Transverse colon (tissue), 4 donors: ENCODE data around the gene LRP2. TPM values are rescaled to one million over a fixed set of nuclear protein-coding genes. Genes with fewer than 3 reads are reported as not detected.

Experiments
- DNase-seq: peaks from one replicate; pipeline ENCODE4 v3.0.0-alpha.2; 2019
- H3K27ac ChIP-seq, 4 donors: fragments of 200-600 bp; sonication (generic); 2 replicates each; pipeline ENCODE4 v1.5.1; 2016 to 2018; ENCODE audit warnings: inconsistent platforms in 4 of 4
- H3K27me3 ChIP-seq: fragments of 200-600 bp; sonication (generic); 2 replicates; pipeline ENCODE4 v1.5.1; 2017; ENCODE audit warnings: inconsistent platforms
- H3K36me3 ChIP-seq, 4 donors: fragments of 200-600 bp; sonication (generic); 2 replicates each; pipeline ENCODE4 v1.5.1; 2017 to 2019; ENCODE audit warnings: inconsistent platforms in 4 of 4
- H3K4me1 ChIP-seq, 4 donors: fragments of 200-600 bp; sonication (generic); 2 replicates each; pipeline ENCODE4 v1.5.1; 2017 to 2020; ENCODE audit warnings: inconsistent platforms in 4 of 4
- H3K4me3 ChIP-seq, 4 donors: fragments of 200-600 bp; sonication (generic); 1 replicate in 1 of 4; 2 replicates in 3 of 4; pipeline versions ENCODE4 v1.5.1 to v1.6.1; 2017 to 2019; ENCODE audit warnings: inconsistent platforms in 4 of 4
- H3K9me3 ChIP-seq, 2 donors: fragments of 200-600 bp; sonication (generic); 2 replicates each; pipeline ENCODE4 v1.5.1; 2017 to 2019; ENCODE audit warnings: inconsistent platforms in 2 of 2
- EP300 ChIP-seq: sonication (generic); formaldehyde crosslinking; IDR thresholded peaks from one replicate; pipeline ENCODE4 v1.6.1; 2017; ENCODE audit warnings: antibody characterized with exemption, low read depth
- POLR2A ChIP-seq: fragments of 450-650 bp; IDR thresholded peaks from one replicate; pipeline ENCODE4 v1.6.1; 2016; ENCODE audit warnings: antibody characterized with exemption, mild to moderate bottlenecking, moderate library complexity
- POLR2AphosphoS5 ChIP-seq, 3 donors: sonication (generic); formaldehyde crosslinking; IDR thresholded peaks; one replicate each; pipeline ENCODE4 v1.6.1; 2016; ENCODE audit warnings: antibody characterized with exemption in 3 of 3
- WGBS, 2 donors: methylation state at CpG; one replicate each; pipeline ENCODE4 v1.1.5; 2018; ENCODE audit warnings: low coverage in 1 of 2; 5-methylcytosine and 5-hydroxymethylcytosine counted together
- in situ Hi-C, 4 donors: fragments of 200-750 bp; cut with MboI; loops; one replicate each; pipeline versions ENCODE4 v1.15.0 to v1.15.1; 2017; ENCODE audit warnings: low sequenced_read_pairs in 3 of 4, low pct_ligation_motif_present in 1 of 4, low pct_unique_long_range_greater_than_20kb in 1 of 4
- intact Hi-C: fragments of 100-400 bp; cut with DNase I; formaldehyde crosslinking; loops from one replicate; pipeline ENCODE4 v1.15.1; 2023; ENCODE audit warnings: low total_unique reads
- total RNA-seq, 4 donors: library from RNA; depleted of rRNA; stranded (reverse); fragments of >200 nt; gene quantifications; one replicate each; pipeline ENCODE4 v1.1.0, GENCODE V29; 2016
- TF ChIP-seq, protein P1 (sequence below), 5 experiments: fragments of 200-600 bp in 3 of 5; fragments of 450-650 bp in 2 of 5; sonication (generic) in 3 of 5; IDR thresholded peaks; 1 replicate in 2 of 5; 2 replicates in 3 of 5; pipeline ENCODE4 v1.5.1; 2016 to 2017; ENCODE audit warnings: antibody characterized with exemption in 5 of 5, inconsistent platforms in 3 of 5, mild to moderate bottlenecking in 2 of 5, moderate library complexity in 1 of 5

The LRP2 gene
- total RNA-seq, 4 donors from 2014 or later, result not detected

DNA sequence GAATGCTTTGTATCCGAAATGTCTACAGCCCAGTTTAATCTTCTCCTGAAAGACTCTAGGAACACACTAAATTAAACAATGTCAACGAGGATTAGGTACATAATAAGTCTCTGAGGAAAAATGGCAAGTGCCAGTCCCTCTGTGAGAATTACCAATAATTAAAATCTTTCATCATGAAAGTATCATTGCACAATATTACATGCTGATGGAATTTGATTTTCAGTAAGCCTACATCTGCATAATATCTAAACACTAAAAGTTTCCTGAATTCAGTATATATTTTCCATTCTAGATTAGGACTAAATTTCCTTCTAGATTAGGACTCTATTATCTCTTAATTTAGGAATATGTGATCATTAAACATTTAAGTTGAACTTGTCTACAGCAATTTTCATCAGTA, 132.1 kb downstream of the LRP2 start:
- Histone ChIP-seq H3K4me3 (no peak overlapping the region), H3K4me1 (no peaks in the 10 kb centered on the region), H3K9me3 (no peaks in the 10 kb centered on the region), H3K27me3 (no peaks in the 10 kb centered on the region), H3K36me3 (no peaks in the 10 kb centered on the region), H3K27ac (no peak overlapping the region)
- TF ChIP-seq POLR2AphosphoS5 (IDR thresholded peaks at IDR 0.05) (no peak), POLR2A (no peak), EP300 (no peak)
- no peak for DNase-seq
- WGBS, 2 donors, result 25 to 46% methylated on average over 2 of the region's 2 CpGs
- in situ Hi-C loops (no loop called here), intact Hi-C loops (no loop called here)

DNA sequence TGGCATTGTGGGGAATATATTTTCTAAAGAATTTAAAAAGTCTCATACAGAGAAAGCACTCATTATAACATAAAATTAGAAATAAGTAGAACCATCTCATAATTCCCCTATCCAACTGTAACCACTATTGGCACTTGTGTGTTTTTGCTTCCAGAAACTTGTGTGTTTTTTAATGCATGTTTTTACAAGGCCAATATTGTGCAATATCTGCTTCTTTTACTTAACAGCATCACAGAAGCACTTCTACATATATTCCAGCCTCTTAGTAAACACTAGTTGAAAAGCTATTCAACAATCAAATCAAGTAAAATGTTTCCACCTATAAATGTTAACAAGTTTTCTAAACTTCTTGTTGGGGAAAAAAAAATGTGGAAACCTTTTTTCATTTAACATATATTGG, 132.7 kb downstream of the LRP2 start:
- Histone ChIP-seq H3K36me3 (no peaks in the 10 kb centered on the region), H3K27ac (no peak overlapping the region), H3K4me3 (no peak overlapping the region), H3K4me1 (no peaks in the 10 kb centered on the region), H3K9me3 (no peaks in the 10 kb centered on the region), H3K27me3 (no peaks in the 10 kb centered on the region)
- in situ Hi-C loops (no loop called here), intact Hi-C loops (no loop called here)
- TF ChIP-seq EP300, result no peak
- no peak for DNase-seq

GRCh38 chr2:169225906-169226305, 136.4 kb downstream of the LRP2 start:
- Histone ChIP-seq H3K36me3 (no peaks in the 10 kb centered on the region), H3K4me1 (no peaks in the 10 kb centered on the region), H3K9me3 (no peaks in the 10 kb centered on the region), H3K4me3 (no peak overlapping the region), H3K27me3 (no peaks in the 10 kb centered on the region), H3K27ac (no peak overlapping the region)
- in situ Hi-C loops, result no loop called here
- intact Hi-C loops, result no loop called here
- TF ChIP-seq POLR2A (no peak), EP300 (no peak), POLR2AphosphoS5 (IDR thresholded peaks at IDR 0.05) (no peak)
- TF ChIP-seq, protein P1, sequence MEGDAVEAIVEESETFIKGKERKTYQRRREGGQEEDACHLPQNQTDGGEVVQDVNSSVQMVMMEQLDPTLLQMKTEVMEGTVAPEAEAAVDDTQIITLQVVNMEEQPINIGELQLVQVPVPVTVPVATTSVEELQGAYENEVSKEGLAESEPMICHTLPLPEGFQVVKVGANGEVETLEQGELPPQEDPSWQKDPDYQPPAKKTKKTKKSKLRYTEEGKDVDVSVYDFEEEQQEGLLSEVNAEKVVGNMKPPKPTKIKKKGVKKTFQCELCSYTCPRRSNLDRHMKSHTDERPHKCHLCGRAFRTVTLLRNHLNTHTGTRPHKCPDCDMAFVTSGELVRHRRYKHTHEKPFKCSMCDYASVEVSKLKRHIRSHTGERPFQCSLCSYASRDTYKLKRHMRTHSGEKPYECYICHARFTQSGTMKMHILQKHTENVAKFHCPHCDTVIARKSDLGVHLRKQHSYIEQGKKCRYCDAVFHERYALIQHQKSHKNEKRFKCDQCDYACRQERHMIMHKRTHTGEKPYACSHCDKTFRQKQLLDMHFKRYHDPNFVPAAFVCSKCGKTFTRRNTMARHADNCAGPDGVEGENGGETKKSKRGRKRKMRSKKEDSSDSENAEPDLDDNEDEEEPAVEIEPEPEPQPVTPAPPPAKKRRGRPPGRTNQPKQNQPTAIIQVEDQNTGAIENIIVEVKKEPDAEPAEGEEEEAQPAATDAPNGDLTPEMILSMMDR (IDR thresholded peaks at IDR 0.05), result no peak
- DNase-seq, result no peak
- WGBS, 2 donors, result 78 to 90% methylated on average over 2 of the region's 2 CpGs

DNA sequence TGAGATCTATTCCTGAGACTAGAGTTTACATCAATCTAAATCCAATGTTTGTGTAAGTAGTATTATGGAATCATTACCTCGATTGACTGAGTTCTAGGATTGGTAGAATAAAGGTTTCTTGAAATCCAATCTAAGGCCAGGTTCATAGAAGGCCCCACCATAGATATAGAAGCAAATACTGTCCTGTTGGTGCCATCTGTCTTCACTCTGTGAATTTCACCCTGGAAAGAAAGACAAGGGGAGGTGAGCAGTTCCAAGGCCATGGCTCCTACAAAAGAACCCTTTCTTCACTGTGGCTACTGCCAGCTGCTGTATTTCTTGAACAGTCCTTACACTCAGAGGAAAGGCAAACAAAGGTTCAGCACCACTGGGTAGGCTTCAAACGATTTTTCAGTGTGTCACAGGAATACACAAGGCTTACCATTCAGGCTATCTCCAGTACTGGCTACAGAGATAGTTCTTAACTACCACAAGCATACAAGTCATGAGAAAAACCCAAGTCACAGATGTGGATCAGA, 137.0 kb downstream of the LRP2 start:
- Histone ChIP-seq H3K36me3 (no peaks in the 10 kb centered on the region), H3K9me3 (no peaks in the 10 kb centered on the region), H3K4me3 (no peak overlapping the region), H3K27ac (no peak overlapping the region), H3K4me1 (no peaks in the 10 kb centered on the region), H3K27me3 (no peaks in the 10 kb centered on the region)
- TF ChIP-seq, protein P1 (IDR thresholded peaks at IDR 0.05), result no peak
- TF ChIP-seq EP300, result no peak
- no peak for TF ChIP-seq POLR2A
- no peak for TF ChIP-seq POLR2AphosphoS5 (IDR thresholded peaks at IDR 0.05)
- in situ Hi-C loops, result no loop called here
- intact Hi-C loops, result no loop called here
- no peak for DNase-seq
- WGBS, 2 donors, result 34 to 67% methylated on average over 1 to 2 of the region's 2 CpGs

GRCh38 chr2:169222665-169223064, 139.7 kb downstream of the LRP2 start:
- 63 to 64% methylated on average over 3 of the region's 3 CpGs for WGBS, 2 donors
- Histone ChIP-seq H3K4me3 (no peak overlapping the region), H3K36me3 (no peaks in the 10 kb centered on the region), H3K27me3 (no peaks in the 10 kb centered on the region), H3K4me1 (no peaks in the 10 kb centered on the region), H3K9me3 (no peaks in the 10 kb centered on the region), H3K27ac (no peak overlapping the region)
- no peak for DNase-seq
- no peak for TF ChIP-seq POLR2A
- TF ChIP-seq, protein P1 (IDR thresholded peaks at IDR 0.05), result no peak
- no peak for TF ChIP-seq EP300
- TF ChIP-seq POLR2AphosphoS5 (IDR thresholded peaks at IDR 0.05), result no peak
- in situ Hi-C loops, result no loop called here
- intact Hi-C loops, result no loop called here
